AG04449 (cell line): ENCODE measurements around the gene MAPRE3.
A peak's percentile ranks its signal among the peaks of the same experiment; 100 is the strongest.

Experiments used
- CTCF ChIA-PET: fragments of 350-600 bp; formaldehyde crosslinking; extraction: SDS; loops from one replicate; lab custom pipeline; 2021; ENCODE audit warnings: antibody characterized with exemption; lab: Yijun Ruan, JAX
- POLR2A ChIA-PET: fragments of 400-600, 350-600 bp; formaldehyde crosslinking; extraction: SDS; loops from one replicate; lab custom pipeline; 2020; ENCODE audit warnings: antibody characterized with exemption, inconsistent platforms; lab: Yijun Ruan, JAX
- DNase-seq: peaks from one replicate; pipeline ENCODE4 v3.0.0-alpha.2; 2010; ENCODE audit warnings: low read depth, low spot score
- H3K4me3 ChIP-seq: 2 replicates; pipeline ENCODE4 v1.5.1; 2011; ENCODE audit warnings: low read depth, mild to moderate bottlenecking, control low read depth, low read length
- CTCF ChIP-seq: IDR thresholded peaks from one replicate; pipeline ENCODE4 v1.5.1; 2011; ENCODE audit warnings: mild to moderate bottlenecking, moderate library complexity, low read length, control low read depth, inconsistent platforms; ENCODE audit not compliant: insufficient read depth; ENCODE audit errors: missing control alignments

Gene MAPRE3

GRCh38 chr2:27069961-27070618 is 99.7 kb downstream of the MAPRE3 start:
- TF ChIP-seq CTCF, result no peak
- no peak for DNase-seq
- H3K4me3 ChIP-seq, result peak overlapping the region; percentile 91
- POLR2A ChIA-PET, result interaction anchor here (2.2 to 3.4 kb wide), 3 partner anchors 15 to 37 kb away, joined by 7 to 31 read pairs (median 16); partner anchors contain the start of genes AGBL5 and TMEM214
- CTCF ChIA-PET, result interaction anchor here (0.8 to 1.4 kb wide), 3 partner anchors 11 to 129 kb away, joined by 3 to 4 read pairs (median 3); no protein-coding TSS in a partner anchor

- ChIA-PET POLR2A (interaction anchor here (1.0 to 3.4 kb wide), 8 partner anchors 8 to 38 kb away, joined by 4 to 31 read pairs (median 8); partner anchors contain the start of genes AGBL5, KHK and TMEM214), CTCF (interaction anchor here (0.8 to 1.4 kb wide), 7 partner anchors 10 to 109 kb away, joined by 3 to 4 read pairs (median 4); no protein-coding TSS in a partner anchor)
- H3K4me3 ChIP-seq, result peak overlapping the region; percentile 91
- DNase-seq, result no peak
- TF ChIP-seq CTCF, result no peak
These were observed 100.3 kb downstream of the MAPRE3 start for GRCh38 chr2:27070653-27071276.

DNA sequence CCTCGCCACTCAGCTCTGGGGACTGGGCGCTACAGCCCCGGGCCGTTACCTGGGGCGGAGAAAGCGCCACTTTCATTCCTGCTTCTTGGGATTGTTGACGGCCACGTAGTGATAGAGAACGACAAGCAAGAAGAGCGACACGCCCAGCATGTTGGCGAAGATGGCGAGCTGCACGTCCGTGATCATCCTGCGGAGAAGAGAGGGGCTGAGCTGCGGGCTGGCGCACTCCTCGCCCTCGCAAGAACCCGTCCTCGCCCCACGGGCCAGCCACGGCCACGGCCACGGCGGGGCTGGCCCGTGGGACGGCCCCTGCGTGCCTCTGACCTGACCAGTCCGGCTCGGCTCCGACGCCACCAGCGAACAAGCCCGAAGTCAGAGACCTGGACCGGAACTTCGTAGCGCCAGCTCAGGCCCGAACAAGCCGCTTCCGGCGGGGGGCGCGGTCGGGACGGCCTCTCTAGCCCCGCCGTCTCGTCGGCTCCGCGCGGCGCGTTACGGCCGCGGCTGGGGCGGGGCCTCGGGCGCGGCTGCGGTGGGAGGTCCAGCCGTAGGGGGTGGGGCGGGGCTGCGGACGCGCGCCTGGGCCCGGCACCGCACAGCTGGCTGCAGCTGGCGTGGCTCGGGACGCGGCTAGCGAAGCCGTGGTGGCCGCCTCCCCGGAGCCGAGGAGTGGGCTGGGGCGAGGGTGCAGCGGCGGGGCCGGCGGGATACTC is 101.0 kb downstream of the MAPRE3 start, which contains the start of gene OST4:
TSS of gene OST4 (minus strand) at position 378 of the 713 bp plus-strand sequence.
- CTCF ChIA-PET, result interaction anchor here (0.8 to 1.5 kb wide), 7 partner anchors 10 to 109 kb away, joined by 3 to 4 read pairs (median 4); no protein-coding TSS in a partner anchor
- POLR2A ChIA-PET, result interaction anchor here (0.6 to 3.4 kb wide), 9 partner anchors 9 to 38 kb away, joined by 3 to 31 read pairs (median 7); partner anchors contain the start of genes AGBL5, KHK and TMEM214
- H3K4me3 ChIP-seq, result peak within 1 kb of the TSS; percentile 91
- peak; percentile 56 for DNase-seq
- TF ChIP-seq CTCF, result no peak

GRCh38 chr2:27071990-27072830 is 101.8 kb downstream of the MAPRE3 start:
- ChIA-PET POLR2A (interaction anchor here (0.6 to 3.4 kb wide), 11 partner anchors 8 to 64 kb away, joined by 3 to 31 read pairs (median 7); partner anchors contain the start of genes AGBL5, KHK and TMEM214), CTCF (interaction anchor here (1.0 to 4.2 kb wide), 9 partner anchors 9 to 119 kb away, joined by 3 to 40 read pairs (median 4); partner anchors contain the start of gene KHK)
- DNase-seq, result no peak
- peak overlapping the region; percentile 91 for H3K4me3 ChIP-seq
- no peak for TF ChIP-seq CTCF

DNA sequence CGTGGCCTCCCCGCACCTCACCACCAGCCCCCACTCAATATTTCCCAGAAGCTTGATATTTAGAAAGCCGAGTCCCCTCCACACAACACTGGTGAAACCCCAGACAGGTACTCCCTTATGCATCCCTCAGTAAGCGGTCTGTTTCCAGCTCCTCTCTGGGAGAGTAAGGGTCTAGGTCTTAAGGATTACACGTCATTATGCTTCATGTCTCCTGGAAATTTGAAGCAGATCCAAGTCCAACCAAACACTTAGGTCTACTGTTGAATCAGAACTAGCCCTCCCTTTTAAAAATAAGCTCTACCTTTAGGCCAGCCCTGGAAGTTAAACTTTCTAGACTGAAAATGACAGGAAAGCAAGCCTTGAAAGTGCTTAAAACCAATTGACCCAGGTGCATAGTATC is 102.5 kb downstream of the MAPRE3 start:
- H3K4me3 ChIP-seq, result no peak overlapping the region
- TF ChIP-seq CTCF, result no peak
- ChIA-PET POLR2A (interaction anchor here (0.7 to 3.4 kb wide), 7 partner anchors 8 to 64 kb away, joined by 3 to 31 read pairs (median 5); partner anchors contain the start of gene AGBL5), CTCF (interaction anchor here (1.0 to 4.2 kb wide), 6 partner anchors 8 to 118 kb away, joined by 3 to 40 read pairs (median 4); partner anchors contain the start of gene KHK)
- DNase-seq, result no peak
